Uterus (tissue), 2 donors: Measurements from ENCODE around the gene ATP7A.

ENCODE experiments used
- POLR2A ChIP-seq, 2 donors: fragments of 450-650 bp; IDR thresholded peaks; one replicate each; pipeline ENCODE4 v1.6.1; 2016; ENCODE audit warnings: antibody characterized with exemption in 2 of 2, mild to moderate bottlenecking in 1 of 2, moderate library complexity in 1 of 2
- TF ChIP-seq, protein P1 (sequence below), 4 experiments: fragments of 200-600 bp in 2 of 4; fragments of 450-650 bp in 2 of 4; sonication (generic) in 2 of 4; IDR thresholded peaks; one replicate each; pipeline ENCODE4 v1.5.1; 2016 to 2019; ENCODE audit warnings: antibody characterized with exemption in 4 of 4, mild to moderate bottlenecking in 2 of 4, moderate library complexity in 1 of 4

DNA sequence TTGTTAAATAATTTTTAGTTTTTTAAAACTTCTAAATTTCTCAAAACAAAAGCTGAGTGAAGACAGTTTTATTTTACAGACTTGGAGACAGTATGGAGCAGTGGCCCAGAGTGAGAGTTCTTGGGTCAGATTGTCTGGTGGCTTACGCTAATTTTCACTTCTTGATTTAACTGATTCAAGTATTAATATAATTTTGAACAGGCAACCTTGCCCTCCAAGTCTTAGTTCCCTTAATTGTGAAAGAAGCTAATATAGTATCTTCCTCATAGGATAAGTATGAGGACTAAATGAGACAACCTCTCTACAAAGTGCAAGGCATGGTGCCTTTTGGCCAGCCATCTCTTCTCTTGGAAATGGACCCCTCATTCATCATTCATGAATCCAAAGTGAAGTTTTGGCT, 25.4 kb downstream of the ATP7A start:
- TF ChIP-seq, protein P1, sequence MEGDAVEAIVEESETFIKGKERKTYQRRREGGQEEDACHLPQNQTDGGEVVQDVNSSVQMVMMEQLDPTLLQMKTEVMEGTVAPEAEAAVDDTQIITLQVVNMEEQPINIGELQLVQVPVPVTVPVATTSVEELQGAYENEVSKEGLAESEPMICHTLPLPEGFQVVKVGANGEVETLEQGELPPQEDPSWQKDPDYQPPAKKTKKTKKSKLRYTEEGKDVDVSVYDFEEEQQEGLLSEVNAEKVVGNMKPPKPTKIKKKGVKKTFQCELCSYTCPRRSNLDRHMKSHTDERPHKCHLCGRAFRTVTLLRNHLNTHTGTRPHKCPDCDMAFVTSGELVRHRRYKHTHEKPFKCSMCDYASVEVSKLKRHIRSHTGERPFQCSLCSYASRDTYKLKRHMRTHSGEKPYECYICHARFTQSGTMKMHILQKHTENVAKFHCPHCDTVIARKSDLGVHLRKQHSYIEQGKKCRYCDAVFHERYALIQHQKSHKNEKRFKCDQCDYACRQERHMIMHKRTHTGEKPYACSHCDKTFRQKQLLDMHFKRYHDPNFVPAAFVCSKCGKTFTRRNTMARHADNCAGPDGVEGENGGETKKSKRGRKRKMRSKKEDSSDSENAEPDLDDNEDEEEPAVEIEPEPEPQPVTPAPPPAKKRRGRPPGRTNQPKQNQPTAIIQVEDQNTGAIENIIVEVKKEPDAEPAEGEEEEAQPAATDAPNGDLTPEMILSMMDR (IDR thresholded peaks at IDR 0.05): no peak
- no peak for TF ChIP-seq POLR2A (IDR thresholded peaks at IDR 0.05)
